Stimulated activated CD8-positive, alpha-beta memory T cell treated with anti-CD3 and anti-CD28 coated beads, Interleukin-2, amount 100 ng/mL, for 1 hour (primary cell): ENCODE measurements around the gene CCDC106.

ENCODE experiments used
- DNase-seq, 2 donors: peaks; one replicate each; pipeline ENCODE4 v3.0.0-alpha.2; 2020; ENCODE audit warnings: low read depth in 2 of 2

CCDC106 gene

GRCh38 chr19:55668603-55669348, 20.8 kb downstream of the CCDC106 start:
- DNase-seq, result no peak

- no peak for DNase-seq
These were observed 21.6 kb downstream of the CCDC106 start for GRCh38 chr19:55669418-55670279.

- no peak for DNase-seq
These were observed 22.5 kb downstream of the CCDC106 start for GRCh38 chr19:55670280-55671053.

- DNase-seq, result no peak
These were observed 23.0 kb downstream of the CCDC106 start for GRCh38 chr19:55671054-55671378.

- no peak for DNase-seq
These were observed 24.4 kb downstream of the CCDC106 start for GRCh38 chr19:55672418-55672817.

GRCh38 chr19:55673465-55673864, 25.5 kb downstream of the CCDC106 start:
- DNase-seq, result no peak

- DNase-seq, result no peak
These were observed 25.9 kb downstream of the CCDC106 start for GRCh38 chr19:55673889-55674288.

GRCh38 chr19:55674459-55674840, 26.4 kb downstream of the CCDC106 start:
- DNase-seq, result no peak

- peak; percentile 95 to 96 for DNase-seq
These were observed 27.0 kb downstream of the CCDC106 start, which contains the start of gene EPN1 for GRCh38 chr19:55674841-55675660. TSS of gene EPN1 (plus strand) at chr19:55675226. CDS start at chr19:55678628, 3,402 bp downstream.

GRCh38 chr19:55675661-55676354, 27.8 kb downstream of the CCDC106 start:
- DNase-seq, result no peak

- DNase-seq, result no peak
These were observed 28.4 kb downstream of the CCDC106 start for GRCh38 chr19:55676383-55676782.

- no peak for DNase-seq
These were observed 29.0 kb downstream of the CCDC106 start for GRCh38 chr19:55676889-55677505.

- DNase-seq, result no peak
These were observed 29.6 kb downstream of the CCDC106 start for GRCh38 chr19:55677572-55678028.

- no peak for DNase-seq
These were observed 30.2 kb downstream of the CCDC106 start for GRCh38 chr19:55678121-55678671.

GRCh38 chr19:55679343-55680257, 31.6 kb downstream of the CCDC106 start:
- no peak for DNase-seq

GRCh38 chr19:55680339-55681130, 32.5 kb downstream of the CCDC106 start:
- DNase-seq, result no peak

GRCh38 chr19:55681131-55682092, 33.4 kb downstream of the CCDC106 start:
- no peak for DNase-seq
